SK-N-SH (cell line): ENCODE results near the gene SPOCK3. TPM values are rescaled to one million over a fixed set of nuclear protein-coding genes. Genes with fewer than 3 reads are reported as not detected.

Experiments
- CTCF ChIA-PET: fragments of 300-600, 350-600 bp; formaldehyde crosslinking; extraction: SDS; loops from one replicate; lab custom pipeline; 2021; lab: Yijun Ruan, JAX
- POLR2A ChIA-PET: fragments of 350-600 bp; sonication (Branson Sonifier 250); formaldehyde crosslinking; extraction: SDS; loops from one replicate; lab custom pipeline; 2020; ENCODE audit warnings: antibody characterized with exemption, inconsistent platforms; lab: Yijun Ruan, JAX
- DNase-seq: peaks from one replicate; pipeline ENCODE4 v3.0.0; 2012
- H2AFZ ChIP-seq: fragments of 200-600 bp; sonication (generic); 2 replicates; pipeline ENCODE4 v1.8.1; 2016; ENCODE audit warnings: antibody characterized with exemption, mild to moderate bottlenecking, low read depth
- H3F3A ChIP-seq: fragments of 200-600 bp; sonication (generic); replicated peaks from 2 replicates; pipeline ENCODE3; 2016; ENCODE audit warnings: antibody characterized with exemption, mild to moderate bottlenecking; ENCODE audit not compliant: insufficient read depth
- H3K27ac ChIP-seq, 2 experiments: fragments of 200-500 bp in 1 of 2; fragments of 200-600 bp in 1 of 2; sonication (Bioruptor generic) in 1 of 2; sonication (generic), shearing (Covaris generic) in 1 of 2; 2 replicates each; pipeline versions ENCODE4 v1.5.1 to v1.6.1; 2014 to 2016; ENCODE audit warnings: low read depth in 2 of 2, inconsistent platforms in 1 of 2, low read length in 1 of 2, mild to moderate bottlenecking in 1 of 2, mixed read lengths in 1 of 2
- H3K27me3 ChIP-seq: fragments of 200-600 bp; sonication (generic), shearing (Covaris generic); 2 replicates; pipeline ENCODE4 v1.6.1; 2016; ENCODE audit warnings: mixed run types; ENCODE audit not compliant: insufficient read depth
- H3K36me3 ChIP-seq, 2 experiments: fragments of 200-500 bp in 1 of 2; fragments of 200-600 bp in 1 of 2; sonication (Bioruptor generic) in 1 of 2; sonication (generic) in 1 of 2; replicated peaks in 1 of 2; 2 replicates each; pipeline versions ENCODE3 to v1.5.1; 2014 to 2016; ENCODE audit warnings: low read length in 1 of 2, mild to moderate bottlenecking in 1 of 2; ENCODE audit not compliant: insufficient read depth in 2 of 2, control insufficient read depth in 1 of 2
- H3K4me1 ChIP-seq, 2 experiments: fragments of 200-500 bp in 1 of 2; fragments of 200-600 bp in 1 of 2; sonication (Bioruptor generic) in 1 of 2; sonication (generic), shearing (Covaris generic) in 1 of 2; 2 replicates each; pipeline versions ENCODE4 v1.5.1 to v1.6.1; 2014 to 2016; ENCODE audit warnings: low read depth in 1 of 2, low read length in 1 of 2, mixed run types in 1 of 2; ENCODE audit not compliant: insufficient read depth in 2 of 2, control insufficient read depth in 1 of 2
- H3K4me2 ChIP-seq: fragments of 200-600 bp; sonication (generic), shearing (Covaris generic); 2 replicates; pipeline ENCODE4 v1.6.1; 2017; ENCODE audit warnings: mixed run types
- H3K4me3 ChIP-seq, 2 experiments: fragments of 200-500 bp in 1 of 2; fragments of 200-600 bp in 1 of 2; sonication (Bioruptor generic) in 1 of 2; sonication (generic), shearing (Covaris generic) in 1 of 2; 2 replicates each; pipeline versions ENCODE4 v1.5.1 to v1.8.1; 2014 to 2016; ENCODE audit warnings: low read depth in 2 of 2, inconsistent platforms in 1 of 2, low read length in 1 of 2, mild to moderate bottlenecking in 1 of 2, mixed read lengths in 1 of 2, moderate library complexity in 1 of 2
- H3K79me2 ChIP-seq: fragments of 200-600 bp; sonication (generic); 2 replicates; pipeline ENCODE4 v1.8.1; 2017; ENCODE audit warnings: mild to moderate bottlenecking; ENCODE audit not compliant: insufficient read depth
- H3K9ac ChIP-seq: fragments of 200-600 bp; sonication (generic); 2 replicates; pipeline ENCODE4 v1.6.1; 2017; ENCODE audit warnings: mixed run types
- H3K9me2 ChIP-seq: fragments of 200-600 bp; sonication (generic); 2 replicates; pipeline ENCODE4 v1.6.1; 2017; ENCODE audit warnings: mixed run types
- H3K9me3 ChIP-seq: fragments of 200-600 bp; sonication (generic); 2 replicates; pipeline ENCODE4 v1.6.1; 2017; ENCODE audit warnings: mixed run types, mild to moderate bottlenecking, moderate library complexity
- H4K20me1 ChIP-seq: fragments of 200-600 bp; sonication (generic); 2 replicates; pipeline ENCODE4 v1.6.1; 2017; ENCODE audit warnings: mild to moderate bottlenecking, mixed run types; ENCODE audit not compliant: insufficient read depth
- CHD2 ChIP-seq: fragments of 150-350 bp; IDR thresholded peaks from 2 replicates; pipeline ENCODE4 v1.6.1; 2018; ENCODE audit warnings: low read length; ENCODE audit not compliant: partially characterized antibody
- CTCF ChIP-seq: fragments of 200-600 bp; sonication (generic); IDR thresholded peaks from 2 replicates; pipeline ENCODE4 v1.6.1; 2017; ENCODE audit warnings: antibody characterized with exemption, mild to moderate bottlenecking, moderate library complexity
- EP300 ChIP-seq, 2 experiments: IDR thresholded peaks; 2 replicates each; pipeline versions ENCODE4 v1.4.0 to v1.6.1; 2012; ENCODE audit warnings: borderline replicate concordance in 1 of 2, low read depth in 1 of 2, low read length in 1 of 2
- EZH2phosphoT487 ChIP-seq: fragments of 200-600 bp; sonication (generic); IDR thresholded peaks from 2 replicates; pipeline ENCODE4 v1.6.1; 2017; ENCODE audit warnings: low read depth, mixed run types, mild to moderate bottlenecking, antibody characterized with exemption, moderate library complexity, borderline replicate concordance
- FOXM1 ChIP-seq: IDR thresholded peaks from 2 replicates; pipeline ENCODE4 v1.4.0; 2012; ENCODE audit warnings: low read depth, mild to moderate bottlenecking
- GABPA ChIP-seq: IDR thresholded peaks from 2 replicates; pipeline ENCODE4 v1.4.0; 2012; ENCODE audit warnings: low read depth, mild to moderate bottlenecking
- GATA2 ChIP-seq: sonication (generic); formaldehyde crosslinking; IDR thresholded peaks from 2 replicates; pipeline ENCODE4 v1.5.0; 2020; ENCODE audit warnings: mild to moderate bottlenecking, missing genetic modification reagents
- IRF3 ChIP-seq: fragments of 150-350 bp; IDR thresholded peaks from 2 replicates; pipeline ENCODE4 v1.6.1; 2016; ENCODE audit warnings: mild to moderate bottlenecking, low read depth, low read length
- JUND ChIP-seq: IDR thresholded peaks from 2 replicates; pipeline ENCODE4 v1.4.0; 2012
- MAX ChIP-seq: IDR thresholded peaks from 2 replicates; pipeline ENCODE4 v1.4.0; 2012; ENCODE audit warnings: low read depth
- POLR2AphosphoS5 ChIP-seq: IDR thresholded peaks from 2 replicates; pipeline ENCODE4 v1.6.1; 2012; ENCODE audit warnings: low read depth, low read length
- RFX5 ChIP-seq: IDR thresholded peaks from 2 replicates; pipeline ENCODE4 v1.6.1; 2012; ENCODE audit warnings: mild to moderate bottlenecking, improper control_type of control experiment, low read length
- RXRA ChIP-seq: IDR thresholded peaks from 2 replicates; pipeline ENCODE4 v1.4.0; 2012; ENCODE audit warnings: low read depth, mild to moderate bottlenecking, borderline replicate concordance
- SIN3A ChIP-seq: IDR thresholded peaks from 2 replicates; pipeline ENCODE4 v1.6.1; 2012; ENCODE audit warnings: low read depth, mild to moderate bottlenecking, low read length, moderate library complexity, borderline replicate concordance
- TAF1 ChIP-seq: IDR thresholded peaks from 2 replicates; pipeline ENCODE4 v1.6.1; 2012; ENCODE audit warnings: low read depth, mild to moderate bottlenecking, low read length, moderate library complexity, borderline replicate concordance
- USF2 ChIP-seq: fragments of 150-350 bp; IDR thresholded peaks from 2 replicates; pipeline ENCODE4 v1.6.1; 2017; ENCODE audit warnings: antibody characterized with exemption, low read length, low read depth, borderline replicate concordance
- ZBTB33 ChIP-seq: IDR thresholded peaks from 2 replicates; pipeline ENCODE4 v1.4.0; 2012; ENCODE audit warnings: low read depth, borderline replicate concordance
- WGBS: methylation state at CpG from one replicate; pipeline ENCODE4 v1.1.6; 2017; ENCODE audit warnings: low lambda C conversion rate; 5-methylcytosine and 5-hydroxymethylcytosine counted together
- polyA plus RNA-seq, 3 experiments: library from polyadenylated mRNA; depleted of rRNA; stranded (reverse); fragments of >200 nt; gene quantifications; 2 replicates each; pipeline ENCODE4 v1.2.3, GENCODE V29; 2012

The SPOCK3 gene
- polyA plus RNA-seq, 1 of the 3 experiments (the other 2 are of a cell fraction), result not detected

- Histone ChIP-seq H3K27me3 (no peaks in the 10 kb centered on the region), H2AFZ (no peak overlapping the region), H3K9ac (no peak overlapping the region), H3K36me3 (no peaks in the 10 kb centered on the region), H3F3A (no peaks in the 10 kb centered on the region), H3K4me1 (no peaks in the 10 kb centered on the region), H3K4me3 (no peak overlapping the region), H3K27ac (no peak overlapping the region), H3K79me2 (no peaks in the 10 kb centered on the region), H3K9me3 (no peaks in the 10 kb centered on the region), H3K9me2 (no peaks in the 10 kb centered on the region), H4K20me1 (no peaks in the 10 kb centered on the region), H3K4me2 (no peak overlapping the region)
- DNase-seq, result no peak
- no peak for TF ChIP-seq EZH2phosphoT487
- no peak for TF ChIP-seq IRF3
- TF ChIP-seq CHD2, result no peak
- TF ChIP-seq FOXM1, result no peak
- TF ChIP-seq SIN3A, result no peak
- TF ChIP-seq EP300 (IDR thresholded peaks at IDR 0.05; ENCODE audit: borderline replicate concordance in 1 of 2, low read depth in 1 of 2, low read length in 1 of 2), result no peak
- no peak for TF ChIP-seq GATA2
- no peak for TF ChIP-seq MAX
- no peak for TF ChIP-seq GABPA
- TF ChIP-seq RXRA, result no peak
- CTCF ChIA-PET, result no interaction called here
- POLR2A ChIA-PET, result no interaction called here
Observed at GRCh38 chr4:166808380-166808779, 425.9 kb downstream of the SPOCK3 start.

- CTCF ChIA-PET, result no interaction called here
- no peak overlapping the region for H2AFZ ChIP-seq
- DNase-seq, result no peak
- no peak overlapping the region for H3K4me2 ChIP-seq
- no peak overlapping the region for H3K9ac ChIP-seq
- WGBS, result 39% methylated on average over 4 of the region's 4 CpGs
- no peaks in the 10 kb centered on the region for H3K27me3 ChIP-seq
- no peaks in the 10 kb centered on the region for H3K79me2 ChIP-seq
- no peaks in the 10 kb centered on the region for H4K20me1 ChIP-seq
- no peaks in the 10 kb centered on the region for H3K9me3 ChIP-seq
- TF ChIP-seq POLR2AphosphoS5 (no peak), JUND (no peak), CTCF (no peak), TAF1 (no peak), SIN3A (no peak), RFX5 (no peak), ZBTB33 (no peak), USF2 (no peak)
- POLR2A ChIA-PET, result no interaction called here
- no peaks in the 10 kb centered on the region for H3K36me3 ChIP-seq
- no peak overlapping the region for H3K4me3 ChIP-seq
- H3K9me2 ChIP-seq, result no peaks in the 10 kb centered on the region; the same call in 1 of the 2 replicates
- H3K4me1 ChIP-seq, result no peaks in the 10 kb centered on the region
- H3F3A ChIP-seq, result no peaks in the 10 kb centered on the region
- no peak overlapping the region for H3K27ac ChIP-seq
Observed at GRCh38 chr4:166802346-166802745, 431.9 kb downstream of the SPOCK3 start.
